ENCODE data around the gene POLD1.

DNA sequence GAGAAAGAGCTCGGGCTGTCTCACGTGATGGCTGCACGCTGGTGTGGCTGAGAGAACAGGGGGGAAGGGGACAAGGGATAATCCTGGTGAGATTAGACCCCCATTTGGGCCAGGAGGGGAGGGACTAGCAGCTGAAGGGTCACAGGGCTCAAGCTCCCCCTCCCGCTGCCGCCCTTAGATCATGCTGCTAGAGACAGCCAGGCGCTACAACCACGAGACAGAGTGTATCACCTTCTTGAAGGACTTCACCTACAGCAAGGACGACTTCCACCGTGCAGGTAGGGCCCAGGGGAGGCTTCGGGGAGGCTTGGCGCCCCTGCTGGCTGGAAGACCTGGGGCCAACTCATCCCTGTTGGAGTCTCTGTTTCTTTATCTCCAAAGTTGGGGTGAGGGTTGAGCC lies 4.5 kb upstream of the POLD1 start:
- TF ChIP-seq, protein P1, sequence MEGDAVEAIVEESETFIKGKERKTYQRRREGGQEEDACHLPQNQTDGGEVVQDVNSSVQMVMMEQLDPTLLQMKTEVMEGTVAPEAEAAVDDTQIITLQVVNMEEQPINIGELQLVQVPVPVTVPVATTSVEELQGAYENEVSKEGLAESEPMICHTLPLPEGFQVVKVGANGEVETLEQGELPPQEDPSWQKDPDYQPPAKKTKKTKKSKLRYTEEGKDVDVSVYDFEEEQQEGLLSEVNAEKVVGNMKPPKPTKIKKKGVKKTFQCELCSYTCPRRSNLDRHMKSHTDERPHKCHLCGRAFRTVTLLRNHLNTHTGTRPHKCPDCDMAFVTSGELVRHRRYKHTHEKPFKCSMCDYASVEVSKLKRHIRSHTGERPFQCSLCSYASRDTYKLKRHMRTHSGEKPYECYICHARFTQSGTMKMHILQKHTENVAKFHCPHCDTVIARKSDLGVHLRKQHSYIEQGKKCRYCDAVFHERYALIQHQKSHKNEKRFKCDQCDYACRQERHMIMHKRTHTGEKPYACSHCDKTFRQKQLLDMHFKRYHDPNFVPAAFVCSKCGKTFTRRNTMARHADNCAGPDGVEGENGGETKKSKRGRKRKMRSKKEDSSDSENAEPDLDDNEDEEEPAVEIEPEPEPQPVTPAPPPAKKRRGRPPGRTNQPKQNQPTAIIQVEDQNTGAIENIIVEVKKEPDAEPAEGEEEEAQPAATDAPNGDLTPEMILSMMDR (IDR thresholded peaks at IDR 0.05), result no peak
- no peak for TF ChIP-seq POLR2A (IDR thresholded peaks at IDR 0.05)
- no peak for TF ChIP-seq EP300 (IDR thresholded peaks at IDR 0.05)

Data from tibial nerve (tissue), 4 donors.